ENCODE measurements around the gene CELA1.
A peak's percentile ranks its signal among the peaks of the same experiment; 100 is the strongest.

The CELA1 gene

DNA sequence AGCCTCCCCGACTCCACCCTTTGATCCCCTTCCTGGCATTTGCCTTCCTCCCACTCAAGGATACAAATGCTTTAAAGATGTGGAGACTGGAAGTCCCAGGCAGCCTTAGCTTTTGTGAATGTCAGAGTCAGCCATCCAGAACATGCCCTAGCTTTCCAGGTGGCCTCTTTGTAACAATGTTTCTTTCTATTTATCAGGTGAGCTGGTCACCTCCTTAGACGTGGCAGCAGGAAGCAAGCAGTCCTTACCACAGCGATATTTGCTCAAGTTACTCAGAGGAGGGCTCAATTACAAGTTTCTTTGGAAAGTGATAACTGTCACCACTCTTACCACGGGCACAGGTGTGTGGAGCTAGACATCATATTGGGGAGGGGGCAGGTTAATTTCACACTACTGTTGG, 39.9 kb upstream of the CELA1 start:
- H3K27me3 Mint-ChIP-seq (ENCODE audit: low read depth) = peaks cover 40% of the 10 kb centered on the region
- H3K4me3 Mint-ChIP-seq = no peak overlapping the region
- no peaks in the 10 kb centered on the region for H3K9me3 Mint-ChIP-seq
- peaks cover 46% of the 10 kb centered on the region for H3K4me1 Mint-ChIP-seq
- TF ChIP-seq, protein P1, sequence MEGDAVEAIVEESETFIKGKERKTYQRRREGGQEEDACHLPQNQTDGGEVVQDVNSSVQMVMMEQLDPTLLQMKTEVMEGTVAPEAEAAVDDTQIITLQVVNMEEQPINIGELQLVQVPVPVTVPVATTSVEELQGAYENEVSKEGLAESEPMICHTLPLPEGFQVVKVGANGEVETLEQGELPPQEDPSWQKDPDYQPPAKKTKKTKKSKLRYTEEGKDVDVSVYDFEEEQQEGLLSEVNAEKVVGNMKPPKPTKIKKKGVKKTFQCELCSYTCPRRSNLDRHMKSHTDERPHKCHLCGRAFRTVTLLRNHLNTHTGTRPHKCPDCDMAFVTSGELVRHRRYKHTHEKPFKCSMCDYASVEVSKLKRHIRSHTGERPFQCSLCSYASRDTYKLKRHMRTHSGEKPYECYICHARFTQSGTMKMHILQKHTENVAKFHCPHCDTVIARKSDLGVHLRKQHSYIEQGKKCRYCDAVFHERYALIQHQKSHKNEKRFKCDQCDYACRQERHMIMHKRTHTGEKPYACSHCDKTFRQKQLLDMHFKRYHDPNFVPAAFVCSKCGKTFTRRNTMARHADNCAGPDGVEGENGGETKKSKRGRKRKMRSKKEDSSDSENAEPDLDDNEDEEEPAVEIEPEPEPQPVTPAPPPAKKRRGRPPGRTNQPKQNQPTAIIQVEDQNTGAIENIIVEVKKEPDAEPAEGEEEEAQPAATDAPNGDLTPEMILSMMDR (IDR thresholded peaks at IDR 0.05; ENCODE audit: unreplicated experiment in 3 of 3) = no peak
- peak overlapping the region; percentile 4 to 69 (median 67) for H3K27ac Mint-ChIP-seq
- no peaks in the 10 kb centered on the region for H3K36me3 Mint-ChIP-seq (ENCODE audit: low read depth)

DNA sequence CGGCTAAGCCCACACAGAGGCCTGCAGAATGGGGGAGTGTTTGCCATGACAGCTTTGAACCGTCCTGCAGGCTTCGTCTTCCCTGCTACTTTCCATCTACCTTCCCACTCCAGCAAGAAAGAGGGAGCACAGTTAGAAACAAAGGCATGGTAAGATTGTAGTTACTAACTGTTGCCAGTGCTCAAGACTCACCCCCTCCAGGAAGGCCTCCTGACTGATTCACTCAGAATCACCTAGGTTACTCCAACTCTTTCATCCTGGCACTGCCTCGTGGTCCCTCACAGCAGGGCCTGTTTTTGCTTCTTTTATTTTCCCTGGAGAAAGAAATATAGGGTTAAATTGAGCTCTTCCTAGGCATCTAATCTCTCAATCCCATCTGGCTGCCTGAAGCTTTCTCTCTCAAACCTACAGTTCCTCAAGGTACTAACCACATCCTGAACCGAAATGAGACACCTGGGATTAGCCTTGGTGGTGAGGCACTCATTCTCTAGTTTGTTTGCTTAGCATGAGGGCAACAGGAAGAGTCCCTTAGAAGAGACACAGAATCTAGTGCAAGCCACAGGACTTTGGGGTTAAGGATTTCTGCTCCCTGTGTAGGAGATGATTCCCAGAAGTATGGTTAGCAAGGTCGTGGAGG, 36.9 kb upstream of the CELA1 start:
- no peaks in the 10 kb centered on the region for H3K36me3 Mint-ChIP-seq (ENCODE audit: low read depth)
- TF ChIP-seq, protein P1 (IDR thresholded peaks at IDR 0.05; ENCODE audit: unreplicated experiment in 3 of 3) = no peak
- H3K4me3 Mint-ChIP-seq = no peak overlapping the region
- no peaks in the 10 kb centered on the region for H3K9me3 Mint-ChIP-seq
- peaks cover 26% of the 10 kb centered on the region for H3K27me3 Mint-ChIP-seq (ENCODE audit: low read depth)
- H3K27ac Mint-ChIP-seq = peak overlapping the region in 1 of 3 experiments; percentile 30
- H3K4me1 Mint-ChIP-seq = peaks cover 34% of the 10 kb centered on the region

DNA sequence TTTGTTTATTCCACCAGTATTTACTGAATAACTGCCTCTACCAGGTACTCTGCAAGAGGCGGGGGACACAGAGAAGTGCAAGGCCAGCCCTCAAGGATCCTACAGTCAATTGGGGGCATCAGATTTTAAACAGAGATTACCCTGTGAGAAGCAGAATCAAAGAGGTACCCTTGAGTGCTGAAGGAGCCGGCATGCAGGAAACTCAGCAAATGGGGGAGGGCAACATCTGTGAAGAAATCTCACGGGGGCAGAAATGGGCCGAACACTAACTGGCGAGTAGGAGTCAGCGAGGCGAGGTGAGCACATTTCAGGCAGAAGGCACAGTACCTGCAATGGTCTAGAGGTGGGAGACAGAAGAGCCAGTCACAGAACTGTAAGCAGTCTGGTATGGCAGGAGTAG, 35.7 kb upstream of the CELA1 start:
- Mint-ChIP-seq H3K27me3 (ENCODE audit: low read depth) (peaks cover 21% of the 10 kb centered on the region), H3K4me1 (peaks cover 38% of the 10 kb centered on the region), H3K4me3 (no peak overlapping the region), H3K9me3 (no peaks in the 10 kb centered on the region), H3K36me3 (ENCODE audit: low read depth) (no peaks in the 10 kb centered on the region), H3K27ac (peak overlapping the region in 2 of 3 experiments; percentile 2 to 32)
- TF ChIP-seq, protein P1 (IDR thresholded peaks at IDR 0.05; ENCODE audit: unreplicated experiment in 3 of 3) = no peak

DNA sequence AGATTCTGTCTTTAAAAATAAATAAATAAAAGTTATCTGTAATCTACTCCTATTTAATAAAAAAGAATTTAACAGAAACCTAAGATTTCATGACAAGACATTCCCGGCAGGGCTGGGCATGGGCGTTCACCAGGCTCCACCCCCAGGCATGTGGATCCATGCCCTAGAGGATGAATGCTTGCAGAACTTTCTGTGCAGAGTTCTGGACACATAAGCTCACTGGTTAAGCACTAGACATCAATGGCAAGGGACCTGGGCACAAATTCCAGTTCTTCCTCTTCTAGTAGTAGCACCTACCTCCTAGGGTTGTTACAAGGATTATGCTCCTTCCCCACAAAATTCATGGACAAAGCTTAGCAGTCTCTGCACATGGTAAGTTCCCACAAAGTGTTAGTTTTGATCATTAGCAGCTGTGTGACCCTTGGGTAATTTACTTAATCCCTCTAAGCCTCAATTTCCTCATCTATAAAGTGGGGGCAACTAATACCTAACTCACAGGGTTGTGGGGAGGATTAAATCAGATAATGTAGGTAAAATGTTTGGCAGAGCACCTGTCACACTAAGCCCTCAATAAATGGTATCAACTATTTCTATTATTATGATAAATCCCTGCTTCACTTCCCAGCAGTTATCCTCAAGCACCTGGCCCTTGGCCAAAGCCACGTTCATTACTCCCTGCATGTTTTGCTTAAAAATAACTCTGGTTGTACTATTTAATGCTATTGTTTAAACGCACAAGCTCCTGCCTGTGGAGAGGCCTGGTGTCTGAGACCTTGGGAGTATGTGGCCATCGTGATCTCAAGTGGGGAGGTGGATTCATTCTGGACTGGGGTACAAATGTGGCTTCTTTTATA, 35.0 kb upstream of the CELA1 start:
- H3K36me3 Mint-ChIP-seq (ENCODE audit: low read depth) = no peaks in the 10 kb centered on the region
- H3K4me3 Mint-ChIP-seq = peak overlapping the region in 1 of 3 experiments; percentile 8
- peaks cover 37% of the 10 kb centered on the region for H3K4me1 Mint-ChIP-seq
- H3K27ac Mint-ChIP-seq = peak overlapping the region; percentile 32 to 75 (median 62)
- TF ChIP-seq, protein P1 (IDR thresholded peaks at IDR 0.05; ENCODE audit: unreplicated experiment in 3 of 3) = no peak
- H3K9me3 Mint-ChIP-seq = no peaks in the 10 kb centered on the region
- H3K27me3 Mint-ChIP-seq (ENCODE audit: low read depth) = peaks cover 17% of the 10 kb centered on the region

DNA sequence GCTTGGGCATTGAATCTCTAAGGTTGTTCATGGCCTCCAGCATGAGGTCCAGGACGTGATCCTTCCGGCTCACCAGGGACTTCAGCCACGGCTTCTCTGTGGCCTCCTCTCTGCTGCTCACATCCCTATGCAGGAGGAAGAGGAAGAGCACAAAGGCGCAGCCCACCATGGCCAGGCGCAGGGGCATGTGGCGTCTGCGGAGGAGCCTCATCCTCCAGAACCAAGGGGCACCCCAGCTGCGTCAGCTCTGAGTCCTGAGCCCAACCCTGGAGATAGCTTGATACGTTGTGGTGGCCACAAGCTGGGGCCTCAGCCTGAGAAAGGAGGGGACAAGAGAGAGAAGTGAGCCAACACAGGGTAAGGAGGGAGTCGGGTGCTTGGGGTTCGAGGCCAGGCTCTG, 33.1 kb upstream of the CELA1 start:
- H3K4me1 Mint-ChIP-seq = peaks cover 42% of the 10 kb centered on the region
- no peak overlapping the region for H3K4me3 Mint-ChIP-seq
- no peak overlapping the region for H3K27ac Mint-ChIP-seq
- no peaks in the 10 kb centered on the region for H3K9me3 Mint-ChIP-seq
- TF ChIP-seq, protein P1 (IDR thresholded peaks at IDR 0.05; ENCODE audit: unreplicated experiment in 3 of 3) = no peak
- no peaks in the 10 kb centered on the region for H3K36me3 Mint-ChIP-seq (ENCODE audit: low read depth)
- H3K27me3 Mint-ChIP-seq (ENCODE audit: low read depth) = peaks cover 13% of the 10 kb centered on the region

Data from nephron (organoid).